ENCODE data around the gene PODN.

The PODN gene

GRCh38 chr1:53087332-53088285, 25.6 kb downstream of the PODN start:
- no peak overlapping the region for H3K4me3 ChIP-seq (ENCODE audit: low read depth, low read length)
- no peak for DNase-seq (ENCODE audit: low read depth)
- no peak for TF ChIP-seq CTCF (IDR thresholded peaks at IDR 0.05; ENCODE audit: low read depth, low read length, missing control alignments)

- no peak for DNase-seq (ENCODE audit: low read depth)
- no peak for TF ChIP-seq CTCF (IDR thresholded peaks at IDR 0.05; ENCODE audit: low read depth, low read length, missing control alignments)
- H3K4me3 ChIP-seq (ENCODE audit: low read depth, low read length), result no peak overlapping the region
Observed at GRCh38 chr1:53088616-53089300, 26.7 kb downstream of the PODN start.

- TF ChIP-seq CTCF (IDR thresholded peaks at IDR 0.05; ENCODE audit: low read depth, low read length, missing control alignments), result no peak
- no peak overlapping the region for H3K4me3 ChIP-seq (ENCODE audit: low read depth, low read length)
- DNase-seq (ENCODE audit: low read depth), result no peak
Observed at GRCh38 chr1:53089478-53090226, 27.6 kb downstream of the PODN start.

- DNase-seq (ENCODE audit: low read depth), result no peak
Observed at GRCh38 chr1:53090227-53091147, 28.5 kb downstream of the PODN start.

GRCh38 chr1:53091841-53092645, 30.0 kb downstream of the PODN start:
- no peak overlapping the region for H3K4me3 ChIP-seq (ENCODE audit: low read depth, low read length)
- no peak for TF ChIP-seq CTCF (IDR thresholded peaks at IDR 0.05; ENCODE audit: low read depth, low read length, missing control alignments)
- DNase-seq (ENCODE audit: low read depth), result no peak

More at GRCh38 chr1:53090227-53091147, 28.5 kb downstream of the PODN start:
- no peak overlapping the region for H3K4me3 ChIP-seq (ENCODE audit: low read depth, low read length)
- no peak for TF ChIP-seq CTCF (IDR thresholded peaks at IDR 0.05; ENCODE audit: low read depth, low read length, missing control alignments)
